HS-27A (cell line): Measurements from ENCODE around the gene NT5C1A.

Source experiments
- DNase-seq: peaks from one replicate; pipeline ENCODE4 v3.0.0-alpha.2; 2012; ENCODE audit warnings: low read depth, missing footprints

NT5C1A gene

GRCh38 chr1:39637361-39637760 lies 34.5 kb downstream of the NT5C1A start:
- DNase-seq, result no peak

- DNase-seq, result no peak
These were observed 36.1 kb downstream of the NT5C1A start for GRCh38 chr1:39635871-39636210.

GRCh38 chr1:39635205-39635870 lies 36.6 kb downstream of the NT5C1A start:
- no peak for DNase-seq

GRCh38 chr1:39633422-39633821 lies 38.5 kb downstream of the NT5C1A start:
- DNase-seq, result no peak

GRCh38 chr1:39632682-39633417 lies 39.1 kb downstream of the NT5C1A start:
- no peak for DNase-seq

GRCh38 chr1:39632323-39632681 lies 39.6 kb downstream of the NT5C1A start:
- DNase-seq, result no peak

GRCh38 chr1:39631361-39632322 lies 40.3 kb downstream of the NT5C1A start:
- DNase-seq, result no peak

- no peak for DNase-seq
These were observed 43.0 kb downstream of the NT5C1A start for GRCh38 chr1:39628807-39629350.

GRCh38 chr1:39626646-39627045 lies 45.3 kb downstream of the NT5C1A start:
- no peak for DNase-seq

- DNase-seq, result no peak
These were observed 46.2 kb downstream of the NT5C1A start for GRCh38 chr1:39625462-39626273.

- no peak for DNase-seq
These were observed 46.9 kb downstream of the NT5C1A start for GRCh38 chr1:39625009-39625408.

- no peak for DNase-seq
These were observed 48.9 kb downstream of the NT5C1A start for GRCh38 chr1:39623053-39623452.

GRCh38 chr1:39622427-39622826 lies 49.5 kb downstream of the NT5C1A start:
- no peak for DNase-seq

GRCh38 chr1:39620659-39621165 lies 51.2 kb downstream of the NT5C1A start:
- no peak for DNase-seq

GRCh38 chr1:39617488-39618049 lies 54.3 kb downstream of the NT5C1A start:
- DNase-seq, result no peak

- no peak for DNase-seq
These were observed 56.7 kb downstream of the NT5C1A start for GRCh38 chr1:39615086-39615673.

- no peak for DNase-seq
These were observed 57.4 kb downstream of the NT5C1A start for GRCh38 chr1:39614488-39614887.

- DNase-seq, result no peak
These were observed 58.7 kb downstream of the NT5C1A start for GRCh38 chr1:39613250-39613649.

- no peak for DNase-seq
These were observed 62.1 kb downstream of the NT5C1A start for GRCh38 chr1:39609618-39610331.
